Trophoblast cell (in vitro differentiated cells and primary cell): ENCODE data around the gene SEMA4D.

Experiments
- DNase-seq, 2 donors: peaks; one replicate each; pipeline ENCODE4 v3.0.0-alpha.2; 2016
- H2AFZ ChIP-seq: 2 replicates; pipeline ENCODE4 v1.6.1; 2013; ENCODE audit warnings: low read length, moderate library complexity, mild to moderate bottlenecking; ENCODE audit not compliant: insufficient read depth, poor library complexity
- H2AK5ac ChIP-seq: 2 replicates; pipeline ENCODE4 v1.6.1; 2013; ENCODE audit warnings: mild to moderate bottlenecking, low read length
- H2BK120ac ChIP-seq: 2 replicates; pipeline ENCODE4 v1.6.1; 2013; ENCODE audit warnings: low read length, mild to moderate bottlenecking, moderate library complexity; ENCODE audit not compliant: insufficient read depth, poor library complexity
- H2BK12ac ChIP-seq: 2 replicates; pipeline ENCODE4 v1.6.1; 2013; ENCODE audit warnings: mild to moderate bottlenecking, low read length, moderate library complexity
- H2BK5ac ChIP-seq: 2 replicates; pipeline ENCODE4 v1.6.1; 2013; ENCODE audit warnings: low read length, low read depth, moderate library complexity, mild to moderate bottlenecking; ENCODE audit not compliant: poor library complexity
- H3K14ac ChIP-seq: 2 replicates; pipeline ENCODE4 v1.6.1; 2013; ENCODE audit warnings: mild to moderate bottlenecking, low read length
- H3K18ac ChIP-seq: 2 replicates; pipeline ENCODE4 v1.6.1; 2013; ENCODE audit warnings: mild to moderate bottlenecking, low read length
- H3K23ac ChIP-seq: 2 replicates; pipeline ENCODE4 v1.6.1; 2013; ENCODE audit warnings: low read length
- H3K27ac ChIP-seq: 2 replicates; pipeline ENCODE4 v1.5.1; 2013; ENCODE audit warnings: low read depth, mild to moderate bottlenecking, inconsistent platforms, low read length, moderate library complexity
- H3K27me3 ChIP-seq: 2 replicates; pipeline ENCODE4 v1.6.1; 2013; ENCODE audit warnings: inconsistent platforms, mild to moderate bottlenecking, low read length, moderate library complexity; ENCODE audit not compliant: insufficient read depth
- H3K36me3 ChIP-seq, 2 experiments: 1 replicate in 1 of 2; 2 replicates in 1 of 2; pipeline ENCODE4 v1.6.1; 2013; ENCODE audit warnings: low read length in 2 of 2, mild to moderate bottlenecking in 2 of 2, moderate library complexity in 1 of 2; ENCODE audit not compliant: insufficient read depth in 2 of 2, control insufficient read depth in 1 of 2
- H3K4ac ChIP-seq: 2 replicates; pipeline ENCODE4 v1.6.1; 2013; ENCODE audit warnings: low read depth, mild to moderate bottlenecking, low read length, moderate library complexity
- H3K4me1 ChIP-seq, 2 experiments: 1 replicate in 1 of 2; 2 replicates in 1 of 2; pipeline ENCODE4 v1.6.1; 2013; ENCODE audit warnings: low read length in 2 of 2, mild to moderate bottlenecking in 2 of 2, moderate library complexity in 1 of 2; ENCODE audit not compliant: insufficient read depth in 2 of 2, control insufficient read depth in 1 of 2
- H3K4me2 ChIP-seq: 2 replicates; pipeline ENCODE4 v1.6.1; 2013; ENCODE audit warnings: inconsistent platforms, mild to moderate bottlenecking, low read length, moderate library complexity
- H3K4me3 ChIP-seq: 2 replicates; pipeline ENCODE4 v1.5.1; 2013; ENCODE audit warnings: mild to moderate bottlenecking, low read depth, low read length, inconsistent platforms
- H3K79me1 ChIP-seq: one replicate; pipeline ENCODE4 v1.6.1; 2013; ENCODE audit warnings: low read length
- H3K79me2 ChIP-seq: 2 replicates; pipeline ENCODE4 v1.6.1; 2013; ENCODE audit warnings: low read length, mild to moderate bottlenecking; ENCODE audit not compliant: control insufficient read depth, insufficient read depth, poor library complexity
- H3K9ac ChIP-seq: 2 replicates; pipeline ENCODE4 v1.6.1; 2013; ENCODE audit warnings: mild to moderate bottlenecking, low read length
- H3K9me3 ChIP-seq: 2 replicates; pipeline ENCODE4 v1.6.1; 2013; ENCODE audit warnings: low read depth, mild to moderate bottlenecking, control low read depth, inconsistent platforms, low read length; ENCODE audit not compliant: insufficient read depth
- H4K12ac ChIP-seq: 2 replicates; pipeline ENCODE4 v1.6.1; 2013; ENCODE audit warnings: low read depth, mild to moderate bottlenecking, low read length, moderate library complexity
- H4K8ac ChIP-seq: 2 replicates; pipeline ENCODE4 v1.6.1; 2013; ENCODE audit warnings: low read depth, mild to moderate bottlenecking, low read length, moderate library complexity
- H4K91ac ChIP-seq: one replicate; pipeline ENCODE4 v1.6.1; 2013; ENCODE audit warnings: low read depth, mild to moderate bottlenecking, low read length, moderate library complexity
- WGBS: extraction: QIAGEN DNeasy Blood & Tissue Kit; methylation state at CpG from one replicate; pipeline ENCODE4 v1.1.7; 2013; ENCODE audit warnings: missing lambda C conversion rate; ENCODE audit not compliant: insufficient read length, insufficient coverage; ENCODE audit errors: extremely low coverage; 5-methylcytosine and 5-hydroxymethylcytosine counted together

The SEMA4D gene

DNA sequence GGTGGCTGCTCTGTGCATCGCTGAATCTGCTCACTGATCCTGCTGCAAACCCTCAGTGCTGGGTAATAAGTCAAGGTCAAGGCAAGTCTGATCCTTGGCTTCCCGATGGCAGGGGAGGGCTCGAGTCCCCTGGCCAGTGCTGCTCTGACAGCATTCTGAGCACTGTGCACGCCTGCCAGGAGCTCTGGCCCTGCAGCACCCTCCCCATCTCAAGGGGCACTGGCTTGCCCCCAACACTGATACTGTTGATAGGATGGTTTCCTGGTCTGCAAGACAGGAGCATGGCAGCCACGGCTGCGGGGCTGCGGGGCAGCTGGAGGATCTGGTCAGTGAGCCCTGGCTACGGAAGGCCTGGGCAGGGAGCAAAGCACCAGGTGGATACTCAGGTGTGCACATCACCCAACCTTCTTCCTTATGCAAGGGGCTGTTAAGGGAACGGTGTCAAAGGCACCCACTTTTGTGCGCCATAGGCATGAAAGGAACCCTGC, 107.8 kb downstream of the SEMA4D start:
- WGBS, result no CpG with 5 or more reads among the region's 10 CpGs
- Histone ChIP-seq H2BK5ac (no peak overlapping the region), H2AK5ac (no peak overlapping the region), H4K12ac (no peak overlapping the region), H3K9me3 (no peaks in the 10 kb centered on the region), H3K79me1 (no peaks in the 10 kb centered on the region), H3K9ac (no peak overlapping the region), H3K18ac (no peak overlapping the region), H3K4ac (no peak overlapping the region), H2AFZ (no peak overlapping the region), H2BK120ac (no peak overlapping the region), H3K23ac (no peak overlapping the region), H4K91ac (no peak overlapping the region), H4K8ac (no peak overlapping the region), H3K79me2 (no peaks in the 10 kb centered on the region), H3K27me3 (no peaks in the 10 kb centered on the region), H3K4me2 (no peak overlapping the region), H3K4me1 (no peaks in the 10 kb centered on the region), H3K14ac (no peak overlapping the region), H3K27ac (no peak overlapping the region), H3K36me3 (peaks cover 0 to 12% of the 10 kb centered on the region in 2 experiments), H2BK12ac (no peak overlapping the region), H3K4me3 (no peak overlapping the region)
- no peak for DNase-seq

DNA sequence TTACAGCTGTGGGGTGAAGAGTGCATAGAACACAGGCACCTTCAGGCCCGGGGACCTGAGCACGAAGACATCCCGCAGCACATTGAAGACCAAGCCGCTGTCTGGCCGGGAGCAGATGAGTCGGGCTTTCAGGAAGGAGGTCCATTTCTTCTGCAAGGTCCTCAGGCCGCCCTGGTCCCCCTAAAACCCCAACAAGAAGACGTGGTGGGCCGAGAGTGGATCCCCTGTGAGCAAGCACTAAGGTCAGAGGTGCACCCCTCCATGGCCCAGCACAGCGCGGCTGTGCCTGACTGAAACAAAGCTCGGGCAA, 109.1 kb downstream of the SEMA4D start:
- Histone ChIP-seq H2AK5ac (no peak overlapping the region), H3K9me3 (no peaks in the 10 kb centered on the region), H3K79me2 (no peaks in the 10 kb centered on the region), H3K23ac (no peak overlapping the region), H3K27ac (no peak overlapping the region), H3K79me1 (no peaks in the 10 kb centered on the region), H3K27me3 (no peaks in the 10 kb centered on the region), H3K4me3 (no peak overlapping the region), H3K18ac (no peak overlapping the region), H3K14ac (no peak overlapping the region), H2BK120ac (no peak overlapping the region), H2BK5ac (no peak overlapping the region), H3K4ac (no peak overlapping the region), H2BK12ac (no peak overlapping the region), H2AFZ (no peak overlapping the region), H4K91ac (no peak overlapping the region), H4K8ac (no peak overlapping the region), H3K36me3 (peaks cover 0 to 12% of the 10 kb centered on the region in 2 experiments), H3K4me1 (no peaks in the 10 kb centered on the region), H4K12ac (no peak overlapping the region), H3K4me2 (no peak overlapping the region), H3K9ac (no peak overlapping the region)
- WGBS, result no CpG with 5 or more reads among the region's 12 CpGs
- DNase-seq, result no peak

DNA sequence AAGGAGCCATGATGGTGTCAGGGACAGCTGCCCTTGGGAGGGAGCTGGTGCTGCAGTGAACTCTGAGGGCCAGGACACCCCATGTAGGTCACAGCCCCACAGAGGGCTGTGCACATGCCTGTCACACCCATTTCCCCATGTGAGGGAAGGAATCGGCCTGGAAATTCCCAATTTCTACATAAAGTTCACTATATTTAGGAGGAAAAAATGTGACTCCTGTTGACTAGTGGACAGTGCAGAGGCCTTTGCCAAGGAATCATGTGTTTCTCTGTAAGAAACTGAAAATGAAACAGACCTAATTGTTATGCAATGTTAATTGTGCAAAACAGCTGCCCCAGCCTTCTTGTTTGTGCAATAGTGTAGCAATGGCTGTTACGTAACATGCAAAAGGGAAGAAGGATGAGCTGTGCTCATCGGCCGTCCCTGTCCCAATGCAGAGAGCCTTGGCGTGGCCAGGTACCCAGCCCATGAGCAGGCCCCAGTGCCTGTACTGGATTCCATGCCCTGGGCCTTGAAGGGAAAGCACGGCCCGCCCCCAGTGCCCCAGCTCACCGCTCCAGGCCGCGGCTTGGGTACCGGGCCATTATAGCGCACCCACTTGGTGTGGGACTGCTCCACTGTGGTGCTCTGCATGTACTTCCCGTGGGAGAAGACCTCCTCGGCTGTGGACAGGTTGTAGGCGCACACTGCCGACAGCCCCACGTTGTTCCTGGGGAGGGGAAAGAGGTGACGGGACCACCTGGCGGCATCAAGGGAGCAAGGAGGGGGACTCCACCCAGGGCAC, 109.6 kb downstream of the SEMA4D start:
- no peak overlapping the region for H3K14ac ChIP-seq
- no peak overlapping the region for H4K91ac ChIP-seq
- no peak overlapping the region for H3K27ac ChIP-seq
- no peak overlapping the region for H3K4me2 ChIP-seq
- H4K12ac ChIP-seq, result no peak overlapping the region
- no peak overlapping the region for H4K8ac ChIP-seq
- no peaks in the 10 kb centered on the region for H3K27me3 ChIP-seq
- peaks cover 0 to 12% of the 10 kb centered on the region in 2 experiments for H3K36me3 ChIP-seq
- H2BK120ac ChIP-seq, result no peak overlapping the region
- H3K9ac ChIP-seq, result no peak overlapping the region
- no peak overlapping the region for H3K18ac ChIP-seq
- no peaks in the 10 kb centered on the region for H3K4me1 ChIP-seq
- H3K4ac ChIP-seq, result no peak overlapping the region
- no peak overlapping the region for H3K23ac ChIP-seq
- no peaks in the 10 kb centered on the region for H3K79me1 ChIP-seq
- H2AFZ ChIP-seq, result no peak overlapping the region
- no peaks in the 10 kb centered on the region for H3K9me3 ChIP-seq
- H2BK5ac ChIP-seq, result no peak overlapping the region
- WGBS, result no CpG with 5 or more reads among the region's 19 CpGs
- no peak overlapping the region for H2BK12ac ChIP-seq
- H3K4me3 ChIP-seq, result no peak overlapping the region
- H3K79me2 ChIP-seq, result no peaks in the 10 kb centered on the region
- H2AK5ac ChIP-seq, result no peak overlapping the region
- peak; percentile 84 to 97 for DNase-seq

DNA sequence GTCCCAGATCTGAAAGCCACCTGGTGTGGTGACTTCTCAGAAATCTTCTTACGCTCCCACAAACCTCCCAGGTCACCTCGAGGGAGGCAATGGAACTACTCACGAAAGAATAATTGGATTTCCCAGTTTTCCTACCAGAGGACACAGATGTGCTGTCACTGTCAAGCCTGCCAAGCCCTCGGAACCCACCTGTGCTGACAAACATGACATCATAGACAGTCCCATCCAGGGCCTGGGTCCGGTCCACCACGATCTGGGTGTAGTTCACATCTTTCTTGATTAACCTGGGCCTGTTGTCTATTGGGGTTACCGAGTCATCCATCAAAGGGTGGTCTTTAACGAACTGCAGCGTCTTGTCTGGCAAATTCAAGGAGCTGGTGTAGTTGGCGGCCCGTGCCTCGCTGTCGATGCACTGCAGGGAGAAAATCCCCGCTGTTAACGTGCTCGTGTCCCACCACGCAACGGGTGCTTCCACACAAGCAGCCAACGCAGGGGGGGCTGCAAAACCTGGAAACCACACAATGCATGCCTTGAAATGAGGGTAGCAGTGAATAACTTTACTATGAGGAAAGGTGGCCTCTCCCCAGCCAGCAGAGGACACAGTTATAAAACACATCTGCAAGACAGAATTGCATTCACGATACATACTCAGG, 110.6 kb downstream of the SEMA4D start:
- Histone ChIP-seq H4K8ac (no peak overlapping the region), H4K12ac (no peak overlapping the region), H2BK120ac (no peak overlapping the region), H3K79me2 (no peaks in the 10 kb centered on the region), H3K14ac (no peak overlapping the region), H3K79me1 (no peaks in the 10 kb centered on the region), H3K27ac (no peak overlapping the region), H3K23ac (no peak overlapping the region), H3K4me3 (no peak overlapping the region), H3K9me3 (no peaks in the 10 kb centered on the region), H2BK12ac (no peak overlapping the region), H3K4me2 (no peak overlapping the region), H2AFZ (no peak overlapping the region), H3K27me3 (no peaks in the 10 kb centered on the region), H2BK5ac (no peak overlapping the region), H3K18ac (no peak overlapping the region), H2AK5ac (no peak overlapping the region), H4K91ac (no peak overlapping the region), H3K9ac (no peak overlapping the region), H3K4ac (no peak overlapping the region), H3K4me1 (no peaks in the 10 kb centered on the region), H3K36me3 (peaks cover 0 to 12% of the 10 kb centered on the region in 2 experiments)
- no peak for DNase-seq
- WGBS, result no CpG with 5 or more reads among the region's 20 CpGs
